ENCODE results near the gene CDKL1. TPM values are rescaled to one million over a fixed set of nuclear protein-coding genes. Genes with fewer than 3 reads are reported as not detected.

CDKL1 gene
- polyA plus RNA-seq, 10 donors, result 2.6 to 7.5 (median 4.9) TPM

Other genes with a start within 250 kb of the CDKL1 start
- gene SOS2, start 165.3 kb downstream of the CDKL1 start, polyA plus RNA-seq (ENCODE audit: insufficient read length in 10 of 10), result 10 to 100 TPM; 24.4 to 45.7 (median 36.3) TPM
- 1 to 10 TPM; 3.6 to 7.4 (median 5.8) TPM for gene L2HGDH, start 84.7 kb downstream of the CDKL1 start, polyA plus RNA-seq (ENCODE audit: insufficient read length in 10 of 10)
- 10 to 100 TPM; 12.7 to 22.3 (median 15.2) TPM for gene DMAC2L, start 84.6 kb downstream of the CDKL1 start, polyA plus RNA-seq (ENCODE audit: insufficient read length in 10 of 10)
- gene MAP4K5, start 135.7 kb upstream of the CDKL1 start, polyA plus RNA-seq (ENCODE audit: insufficient read length in 10 of 10), result 10 to 100 TPM; 28.8 to 47.0 (median 33.9) TPM
- 10 to 100 TPM in 2 of 10 donors, 1 to 10 TPM in 8; 6.1 to 11.0 (median 7.8) TPM for gene ATL1, start 163.3 kb upstream of the CDKL1 start, polyA plus RNA-seq (ENCODE audit: insufficient read length in 10 of 10)